H1 (cell line): ENCODE data around the gene MAPK11. TPM values are rescaled to one million over a fixed set of nuclear protein-coding genes. Genes with fewer than 3 reads are reported as not detected.

Source experiments
- CTCF ChIA-PET: fragments of 300-600 bp; sonication (Branson Sonifier 250); formaldehyde crosslinking; loops from one replicate; lab custom pipeline; 2021; ENCODE audit not compliant: partially characterized antibody; lab: Charles Lee
- POLR2A ChIA-PET: fragments of 300-600 bp; sonication (Branson Sonifier 250); formaldehyde crosslinking; loops from one replicate; lab custom pipeline; 2021; ENCODE audit warnings: inconsistent platforms; ENCODE audit not compliant: partially characterized antibody; lab: Charles Lee
- DNase-seq, 2 experiments: peaks; one replicate each; pipeline versions ENCODE4 v3.0.0 to v3.0.0-alpha.2; 2010 to 2022; ENCODE audit warnings: low spot score in 2 of 2, low read depth in 1 of 2, mixed read lengths in 1 of 2
- FAIRE-seq: peaks from 2 replicates; lab custom pipeline; 2011; peaks lifted over from hg19 to GRCh38; lab: Jason Lieb, UNC
- H2AFZ ChIP-seq: 2 replicates; pipeline ENCODE4 v1.8.1; 2012; ENCODE audit warnings: low read length, inconsistent platforms
- H2AK5ac ChIP-seq: 2 replicates; pipeline ENCODE4 v1.6.1; 2013; ENCODE audit warnings: low read depth, low read length
- H2BK120ac ChIP-seq: replicated peaks from 2 replicates; pipeline ENCODE3; 2013; ENCODE audit warnings: low read depth, low read length, inconsistent platforms
- H2BK12ac ChIP-seq: 2 replicates; pipeline ENCODE4 v1.6.1; 2013; ENCODE audit warnings: low read depth, low read length
- H2BK15ac ChIP-seq: 2 replicates; pipeline ENCODE4 v1.6.1; 2013; ENCODE audit warnings: low read length
- H2BK20ac ChIP-seq: 2 replicates; pipeline ENCODE4 v1.6.1; 2013; ENCODE audit warnings: low read length
- H2BK5ac ChIP-seq: 2 replicates; pipeline ENCODE4 v1.6.1; 2013; ENCODE audit warnings: low read depth, low read length
- H3K14ac ChIP-seq: 2 replicates; pipeline ENCODE4 v1.6.1; 2013; ENCODE audit warnings: inconsistent platforms; ENCODE audit not compliant: insufficient read length
- H3K18ac ChIP-seq: 2 replicates; pipeline ENCODE4 v1.6.1; 2013; ENCODE audit warnings: low read length; ENCODE audit errors: extremely low read depth
- H3K23ac ChIP-seq: 2 replicates; pipeline ENCODE4 v1.6.1; 2013; ENCODE audit warnings: inconsistent platforms; ENCODE audit not compliant: insufficient read length
- H3K23me2 ChIP-seq: 2 replicates; pipeline ENCODE4 v1.6.1; 2013; ENCODE audit warnings: low read depth, low read length
- H3K27ac ChIP-seq: 2 replicates; pipeline ENCODE4 v1.6.1; 2011; ENCODE audit warnings: low read depth, low read length, inconsistent platforms
- H3K27me3 ChIP-seq, 4 experiments: replicated peaks in 1 of 4; 1 replicate in 1 of 4; 2 replicates in 3 of 4; pipeline versions ENCODE4 v1.6.1 to v1.8.1; 2011 to 2013; ENCODE audit warnings: low read length in 3 of 4, mild to moderate bottlenecking in 3 of 4, inconsistent platforms in 2 of 4, mixed read lengths in 2 of 4, moderate library complexity in 1 of 4; ENCODE audit not compliant: control insufficient read depth in 3 of 4, insufficient read depth in 3 of 4; ENCODE audit errors: extremely low read depth in 1 of 4
- H3K36me3 ChIP-seq, 4 experiments: 2 replicates each; pipeline versions ENCODE4 v1.6.1 to v1.8.1; 2011 to 2013; ENCODE audit warnings: mild to moderate bottlenecking in 4 of 4, low read length in 3 of 4, moderate library complexity in 2 of 4, control low read depth in 1 of 4, inconsistent platforms in 1 of 4; ENCODE audit not compliant: insufficient read depth in 4 of 4, control insufficient read depth in 2 of 4
- H3K4ac ChIP-seq: replicated peaks from 2 replicates; pipeline ENCODE3; 2013; ENCODE audit warnings: low read length, low read depth, mixed read lengths, inconsistent platforms; ENCODE audit not compliant: insufficient read length
- H3K4me1 ChIP-seq, 4 experiments: replicated peaks in 1 of 4; 1 replicate in 1 of 4; 2 replicates in 3 of 4; pipeline versions ENCODE4 v1.6.1 to v1.8.1; 2011 to 2013; ENCODE audit warnings: low read length in 3 of 4, inconsistent platforms in 2 of 4, mixed read lengths in 1 of 4; ENCODE audit not compliant: insufficient read depth in 4 of 4, control insufficient read depth in 3 of 4
- H3K4me2 ChIP-seq, 2 experiments: 2 replicates each; pipeline versions ENCODE4 v1.6.1 to v1.8.1; 2011 to 2013; ENCODE audit warnings: low read depth in 2 of 2, low read length in 2 of 2, control low read depth in 1 of 2, inconsistent platforms in 1 of 2, mild to moderate bottlenecking in 1 of 2; ENCODE audit not compliant: insufficient read depth in 1 of 2
- H3K4me3 ChIP-seq, 4 experiments: fragments of 200-600, 300-600 bp in 1 of 4; sonication (generic), shearing (Covaris generic), sonication (Bioruptor Twin) in 1 of 4; 2 replicates each; pipeline versions ENCODE4 v1.5.1 to v1.8.1; 2011 to 2016; ENCODE audit warnings: low read length in 4 of 4, low read depth in 3 of 4, control low read depth in 2 of 4, inconsistent platforms in 2 of 4, mild to moderate bottlenecking in 2 of 4, mixed read lengths in 1 of 4, moderate library complexity in 1 of 4; ENCODE audit not compliant: insufficient read depth in 2 of 4; ENCODE audit errors: extremely low read depth in 1 of 4
- H3K56ac ChIP-seq: replicated peaks from 2 replicates; pipeline ENCODE3; 2013; ENCODE audit warnings: low read depth, mild to moderate bottlenecking, mixed read lengths, low read length, inconsistent platforms; ENCODE audit not compliant: insufficient read length
- H3K79me1 ChIP-seq: 2 replicates; pipeline ENCODE4 v1.6.1; 2013; ENCODE audit warnings: low read depth, low read length, control low read depth
- H3K79me2 ChIP-seq, 2 experiments: 2 replicates each; pipeline versions ENCODE4 v1.6.1 to v1.8.1; 2012 to 2013; ENCODE audit warnings: low read length in 2 of 2, mild to moderate bottlenecking in 2 of 2, inconsistent platforms in 1 of 2; ENCODE audit not compliant: insufficient read depth in 2 of 2, control insufficient read depth in 1 of 2
- H3K9ac ChIP-seq, 4 experiments: replicated peaks in 1 of 4; 1 replicate in 1 of 4; 2 replicates in 3 of 4; pipeline versions ENCODE4 v1.6.1 to v1.8.1; 2011 to 2013; ENCODE audit warnings: low read depth in 3 of 4, low read length in 3 of 4, control low read depth in 2 of 4, mild to moderate bottlenecking in 2 of 4, moderate library complexity in 2 of 4, inconsistent platforms in 1 of 4; ENCODE audit errors: extremely low read depth in 1 of 4
- H3K9me3 ChIP-seq, 2 experiments: 2 replicates each; pipeline versions ENCODE4 v1.6.1 to v1.8.1; 2012 to 2013; ENCODE audit warnings: mild to moderate bottlenecking in 2 of 2, moderate library complexity in 2 of 2, control low read depth in 1 of 2, inconsistent platforms in 1 of 2, low read depth in 1 of 2, low read length in 1 of 2, mixed read lengths in 1 of 2; ENCODE audit not compliant: insufficient read depth in 2 of 2
- H4K20me1 ChIP-seq, 2 experiments: replicated peaks in 1 of 2; 2 replicates each; pipeline versions ENCODE3 to v1.8.1; 2011 to 2013; ENCODE audit warnings: inconsistent platforms in 2 of 2, low read length in 2 of 2, mild to moderate bottlenecking in 1 of 2; ENCODE audit not compliant: insufficient read depth in 2 of 2, control insufficient read depth in 1 of 2
- H4K5ac ChIP-seq: 2 replicates; pipeline ENCODE4 v1.6.1; 2013; ENCODE audit warnings: low read length, low read depth, mixed read lengths, inconsistent platforms; ENCODE audit not compliant: insufficient read length
- H4K8ac ChIP-seq: 2 replicates; pipeline ENCODE4 v1.8.0; 2013; ENCODE audit warnings: mild to moderate bottlenecking, moderate library complexity, low read length, inconsistent platforms; ENCODE audit not compliant: insufficient read depth; ENCODE audit errors: extremely low read depth
- H4K91ac ChIP-seq: replicated peaks from 2 replicates; pipeline ENCODE3; 2013; ENCODE audit warnings: low read length, mixed read lengths, inconsistent platforms; ENCODE audit not compliant: insufficient read length
- CBX5 ChIP-seq: fragments of 300-800, 300-1000 bp; sonication (generic); IDR thresholded peaks from 2 replicates; pipeline ENCODE4 v1.7.1; 2016; ENCODE audit warnings: antibody characterized with exemption, low read length, low read depth
- CHD2 ChIP-seq: IDR thresholded peaks from 2 replicates; pipeline ENCODE4 v1.6.1; 2012; ENCODE audit warnings: low read length, improper control_type of control experiment
- SP4 ChIP-seq: IDR thresholded peaks from 2 replicates; pipeline ENCODE4 v1.6.1; 2012; ENCODE audit warnings: low read length, inconsistent platforms
- WGBS, 2 experiments: shearing (Covaris generic) in 1 of 2; methylation state at CpG; one replicate each; pipeline versions ENCODE4 v1.1.6 to v1.1.7; 2013 to 2015; ENCODE audit warnings: low lambda C conversion rate in 2 of 2, mixed read lengths in 2 of 2, inconsistent platforms in 1 of 2, low coverage in 1 of 2, missing lambda C conversion rate in 1 of 2; ENCODE audit not compliant: insufficient replicate concordance in 2 of 2, insufficient coverage in 1 of 2, insufficient read length in 1 of 2; ENCODE audit errors: extremely low coverage in 1 of 2, missing lambda C conversion rate in 1 of 2; 5-methylcytosine and 5-hydroxymethylcytosine counted together
- polyA plus RNA-seq, 7 experiments: library from polyadenylated mRNA; depleted of rRNA in 3 of 7; stranded (reverse) in 5 of 7; unstranded in 2 of 7; fragments of >200 nt in 5 of 7; fragments of 200-250 nt in 2 of 7; gene quantifications; 1 replicate in 5 of 7; 2 replicates in 1 of 7; 4 replicates in 1 of 7; pipeline versions ENCODE4 v1.2.1 to v1.2.3, GENCODE V29; 2011 to 2013; ENCODE audit warnings: missing spikeins in 2 of 7, mixed read lengths in 2 of 7
- total RNA-seq: library from RNA; stranded (reverse); fragmentation: NEBNext Ultra II Directional; extraction: Animal tissue kit (Norgen Biotek cat#: 25700); gene quantifications from 2 replicates; pipeline ENCODE4 v1.2.1, GENCODE V29; 2021

Gene MAPK11
- total and polyA plus RNA-seq, 2 of the 8 experiments (the other 6 are each of a cell fraction or from before 2014, with no cell fraction given) = 0.70 to 1.5 TPM

- Histone ChIP-seq H3K9me3 (no peaks in the 10 kb centered on the region; a peak in 1 of 4 replicates), H2AK5ac (no peak overlapping the region), H2AFZ (no peak overlapping the region), H4K8ac (no peak overlapping the region), H3K27ac (no peak overlapping the region), H4K20me1 (peaks cover 0 to 6% of the 10 kb centered on the region in 2 experiments), H2BK120ac (no peak overlapping the region), H3K4me1 (peaks cover 3 to 29% (median 15%) of the 10 kb centered on the region in 4 experiments; a peak in 6 of 7 replicates), H2BK5ac (0 out of 2 replicates have a peak overlapping the region, but pooled peaks have one; percentile 60), H2BK15ac (peak overlapping the region; percentile 72; the same call in 1 of the 2 replicates), H4K5ac (no peak overlapping the region), H3K4me2 (no peak overlapping the region), H2BK20ac (no peak overlapping the region; the same call in 1 of the 2 replicates), H3K27me3 (no peaks in the 10 kb centered on the region; a peak in 2 of 7 replicates), H3K23ac (no peak overlapping the region), H3K36me3 (no peaks in the 10 kb centered on the region), H3K4ac (no peak overlapping the region), H3K79me1 (no peaks in the 10 kb centered on the region; the same call in 1 of the 2 replicates), H3K9ac (no peak overlapping the region), H2BK12ac (0 out of 2 replicates have a peak overlapping the region, but pooled peaks have one; percentile 90), H4K91ac (peak overlapping the region; percentile 69), H3K4me3 (no peak overlapping the region), H3K79me2 (peaks cover 0 to 8% of the 10 kb centered on the region in 2 experiments; a peak in 2 of 4 replicates), H3K18ac (no peak overlapping the region), H3K23me2 (peaks cover 2% of the 10 kb centered on the region; the same call in 1 of the 2 replicates), H3K14ac (no peak overlapping the region), H3K56ac (no peak overlapping the region)
- FAIRE-seq (no peak), DNase-seq (no peak)
- POLR2A ChIA-PET = interaction anchor here (0.9 to 1.8 kb wide), 3 partner anchors 15 to 27 kb away, joined by 3 to 9 read pairs (median 5); partner anchors contain the start of gene DENND6B
- 98% methylated on average over 6 of the region's 7 CpGs; no CpG with 5 or more reads in 1 of the 2 experiments for WGBS, 2 experiments
- CTCF ChIA-PET = interaction anchor here (0.9 to 2.2 kb wide), 4 partner anchors 11 to 33 kb away, joined by 3 to 7 read pairs (median 6); no protein-coding TSS in a partner anchor
- TF ChIP-seq CHD2 = no peak
- TF ChIP-seq SP4 = no peak
- TF ChIP-seq CBX5 = no peak
Observed at GRCh38 chr22:50309601-50309991, 39.4 kb upstream of the MAPK11 start.
